GM10266 (cell line): ENCODE data around the gene ANKMY1.

ENCODE experiments used
- DNase-seq: peaks from one replicate; pipeline ENCODE4 v3.0.0; 2012; ENCODE audit errors: extremely low spot score
- TF ChIP-seq, protein P1 (sequence below): IDR thresholded peaks from 2 replicates; pipeline ENCODE4 v1.5.1; 2012; ENCODE audit warnings: mild to moderate bottlenecking, low read depth; ENCODE audit not compliant: control insufficient read depth, insufficient read depth; ENCODE audit errors: missing control alignments

ANKMY1 gene

GRCh38 chr2:240434728-240435456 lies 122.9 kb downstream of the ANKMY1 start:
- TF ChIP-seq, protein P1, sequence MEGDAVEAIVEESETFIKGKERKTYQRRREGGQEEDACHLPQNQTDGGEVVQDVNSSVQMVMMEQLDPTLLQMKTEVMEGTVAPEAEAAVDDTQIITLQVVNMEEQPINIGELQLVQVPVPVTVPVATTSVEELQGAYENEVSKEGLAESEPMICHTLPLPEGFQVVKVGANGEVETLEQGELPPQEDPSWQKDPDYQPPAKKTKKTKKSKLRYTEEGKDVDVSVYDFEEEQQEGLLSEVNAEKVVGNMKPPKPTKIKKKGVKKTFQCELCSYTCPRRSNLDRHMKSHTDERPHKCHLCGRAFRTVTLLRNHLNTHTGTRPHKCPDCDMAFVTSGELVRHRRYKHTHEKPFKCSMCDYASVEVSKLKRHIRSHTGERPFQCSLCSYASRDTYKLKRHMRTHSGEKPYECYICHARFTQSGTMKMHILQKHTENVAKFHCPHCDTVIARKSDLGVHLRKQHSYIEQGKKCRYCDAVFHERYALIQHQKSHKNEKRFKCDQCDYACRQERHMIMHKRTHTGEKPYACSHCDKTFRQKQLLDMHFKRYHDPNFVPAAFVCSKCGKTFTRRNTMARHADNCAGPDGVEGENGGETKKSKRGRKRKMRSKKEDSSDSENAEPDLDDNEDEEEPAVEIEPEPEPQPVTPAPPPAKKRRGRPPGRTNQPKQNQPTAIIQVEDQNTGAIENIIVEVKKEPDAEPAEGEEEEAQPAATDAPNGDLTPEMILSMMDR, result no peak
- peak; percentile 95 for DNase-seq

DNA sequence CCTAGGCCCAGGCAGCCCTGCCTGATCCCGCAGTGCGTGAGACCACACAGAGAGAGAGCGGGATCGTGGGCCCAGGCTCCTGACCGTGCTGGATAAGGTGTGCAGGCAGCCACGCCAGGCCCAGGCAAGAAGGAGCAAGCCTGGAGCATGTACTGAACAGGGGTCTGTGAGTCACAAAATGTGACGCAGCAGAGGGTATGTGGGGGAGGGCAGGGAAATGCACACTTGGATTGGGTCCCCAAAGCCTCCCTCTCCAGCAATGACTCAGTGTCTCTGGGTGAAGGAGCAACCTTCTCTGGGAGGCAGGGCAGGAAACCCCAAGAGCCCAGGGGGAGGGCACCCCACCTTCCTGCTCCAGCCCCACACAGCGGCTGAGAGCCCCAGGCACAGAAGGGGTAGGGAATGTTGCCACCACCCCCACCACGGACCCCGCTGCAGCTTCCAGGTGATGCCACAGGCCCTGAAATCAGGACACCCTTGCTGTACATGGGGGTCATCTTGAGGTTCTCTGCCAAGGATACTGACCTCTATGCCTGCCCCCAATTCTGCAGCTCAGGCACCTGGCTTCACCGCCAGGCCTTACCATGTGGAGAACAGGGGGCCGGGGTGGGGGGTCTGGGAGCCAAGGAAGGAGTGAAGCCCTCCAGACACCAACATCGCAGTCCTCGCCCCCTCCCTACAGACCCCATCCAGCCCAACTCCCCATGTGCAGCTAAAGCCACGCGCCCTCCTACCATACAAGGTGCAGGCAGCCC lies 123.6 kb downstream of the ANKMY1 start:
- TF ChIP-seq, protein P1, result no peak
- DNase-seq, result no peak

GRCh38 chr2:240432820-240433801 lies 124.7 kb downstream of the ANKMY1 start:
- no peak for DNase-seq

GRCh38 chr2:240432430-240432819 lies 125.4 kb downstream of the ANKMY1 start:
- peak; percentile 14 for DNase-seq
- TF ChIP-seq, protein P1, result no peak

More at GRCh38 chr2:240432820-240433801, 124.7 kb downstream of the ANKMY1 start:
- TF ChIP-seq, protein P1, result no peak

GRCh38 chr2:240431661-240432424 lies 125.9 kb downstream of the ANKMY1 start:
- TF ChIP-seq, protein P1, result no peak
- no peak for DNase-seq

GRCh38 chr2:240431271-240431660 lies 126.5 kb downstream of the ANKMY1 start:
- TF ChIP-seq, protein P1, result no peak
- peak; percentile 19 for DNase-seq
